ENCODE results near the gene VIPR1.

VIPR1 gene

GRCh38 chr3:42510325-42510724 is 7.9 kb downstream of the VIPR1 start:
- no peak for DNase-seq (ENCODE audit: low read depth in 2 of 2)

GRCh38 chr3:42511201-42511600 is 8.8 kb downstream of the VIPR1 start:
- no peak for DNase-seq (ENCODE audit: low read depth in 2 of 2)

- no peak for DNase-seq (ENCODE audit: low read depth in 2 of 2)
Observed at GRCh38 chr3:42511736-42512135, 9.3 kb downstream of the VIPR1 start.

- DNase-seq (ENCODE audit: low read depth in 2 of 2) = no peak
Observed at GRCh38 chr3:42513121-42513520, 10.7 kb downstream of the VIPR1 start.

GRCh38 chr3:42513521-42513920 is 11.1 kb downstream of the VIPR1 start:
- DNase-seq (ENCODE audit: low read depth in 2 of 2) = no peak

GRCh38 chr3:42514876-42515275 is 12.4 kb downstream of the VIPR1 start:
- no peak for DNase-seq (ENCODE audit: low read depth in 2 of 2)

- no peak for DNase-seq (ENCODE audit: low read depth in 2 of 2)
Observed at GRCh38 chr3:42515391-42515916, 13.0 kb downstream of the VIPR1 start.

GRCh38 chr3:42515976-42516375 is 13.5 kb downstream of the VIPR1 start:
- DNase-seq (ENCODE audit: low read depth in 2 of 2) = no peak

GRCh38 chr3:42516443-42516842 is 14.0 kb downstream of the VIPR1 start:
- no peak for DNase-seq (ENCODE audit: low read depth in 2 of 2)

GRCh38 chr3:42517117-42517516 is 14.7 kb downstream of the VIPR1 start:
- no peak for DNase-seq (ENCODE audit: low read depth in 2 of 2)

- DNase-seq (ENCODE audit: low read depth in 2 of 2) = no peak
Observed at GRCh38 chr3:42518800-42519567, 16.5 kb downstream of the VIPR1 start.

- DNase-seq (ENCODE audit: low read depth in 2 of 2) = no peak
Observed at GRCh38 chr3:42519568-42519962, 17.1 kb downstream of the VIPR1 start.

- no peak for DNase-seq (ENCODE audit: low read depth in 2 of 2)
Observed at GRCh38 chr3:42520336-42520735, 17.9 kb downstream of the VIPR1 start.

GRCh38 chr3:42520906-42521305 is 18.5 kb downstream of the VIPR1 start:
- no peak for DNase-seq (ENCODE audit: low read depth in 2 of 2)

- DNase-seq (ENCODE audit: low read depth in 2 of 2) = no peak
Observed at GRCh38 chr3:42524751-42525150, 22.3 kb downstream of the VIPR1 start.

- DNase-seq (ENCODE audit: low read depth in 2 of 2) = no peak
Observed at GRCh38 chr3:42525212-42525611, 22.8 kb downstream of the VIPR1 start.

GRCh38 chr3:42525736-42526345 is 23.4 kb downstream of the VIPR1 start:
- DNase-seq (ENCODE audit: low read depth in 2 of 2) = no peak

GRCh38 chr3:42526616-42527367 is 24.3 kb downstream of the VIPR1 start:
- no peak for DNase-seq (ENCODE audit: low read depth in 2 of 2)

GRCh38 chr3:42527368-42527917 is 25.0 kb downstream of the VIPR1 start:
- DNase-seq (ENCODE audit: low read depth in 2 of 2) = no peak

- no peak for DNase-seq (ENCODE audit: low read depth in 2 of 2)
Observed at GRCh38 chr3:42529468-42529867, 27.0 kb downstream of the VIPR1 start.

- DNase-seq (ENCODE audit: low read depth in 2 of 2) = no peak
Observed at GRCh38 chr3:42530073-42530472, 27.6 kb downstream of the VIPR1 start.

GRCh38 chr3:42531470-42531869 is 29.0 kb downstream of the VIPR1 start:
- DNase-seq (ENCODE audit: low read depth in 2 of 2) = no peak
